ENCODE measurements around the gene SDC1.
"Not testable (repeated sequence)": the region's sequence is repeated elsewhere in the genome, so short reads cannot be mapped to it uniquely, and the experiment has no call there.

The SDC1 gene, protein sequence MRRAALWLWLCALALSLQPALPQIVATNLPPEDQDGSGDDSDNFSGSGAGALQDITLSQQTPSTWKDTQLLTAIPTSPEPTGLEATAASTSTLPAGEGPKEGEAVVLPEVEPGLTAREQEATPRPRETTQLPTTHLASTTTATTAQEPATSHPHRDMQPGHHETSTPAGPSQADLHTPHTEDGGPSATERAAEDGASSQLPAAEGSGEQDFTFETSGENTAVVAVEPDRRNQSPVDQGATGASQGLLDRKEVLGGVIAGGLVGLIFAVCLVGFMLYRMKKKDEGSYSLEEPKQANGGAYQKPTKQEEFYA

DNA sequence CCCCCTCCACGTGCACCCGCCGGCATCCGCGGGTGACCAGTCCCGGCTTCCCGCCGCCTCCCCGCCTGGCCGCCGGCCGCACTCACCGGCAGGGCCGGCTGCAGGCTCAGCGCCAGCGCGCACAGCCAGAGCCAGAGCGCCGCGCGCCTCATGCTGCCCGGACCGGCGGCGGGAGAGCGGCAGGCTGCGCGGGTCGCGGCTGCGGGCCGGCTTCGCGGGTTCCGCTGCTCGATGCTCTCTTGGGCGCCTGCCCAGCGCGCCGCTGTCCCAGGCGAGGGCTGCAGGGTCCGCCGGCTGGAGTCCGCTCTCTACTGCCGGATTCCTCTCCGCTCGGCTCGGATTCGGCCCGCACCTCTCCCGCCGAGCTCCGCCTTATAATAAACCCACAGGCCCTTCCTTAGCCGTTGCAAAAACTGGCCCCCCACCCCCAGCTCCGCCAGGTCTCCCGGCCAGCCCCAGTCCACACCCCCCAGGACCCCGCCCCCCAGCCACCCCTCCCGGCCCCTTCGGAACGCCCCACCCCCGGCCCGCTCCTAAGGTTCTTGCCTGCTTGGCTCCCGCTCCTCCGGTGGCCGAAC is at the start of gene SDC1:
SDC1 (minus strand) TSS at position 415 of the 578 bp plus-strand sequence; CDS start at position 152, 263 bp downstream.
- DNase-seq (ENCODE audit: low read depth in 2 of 2): no peak

DNA sequence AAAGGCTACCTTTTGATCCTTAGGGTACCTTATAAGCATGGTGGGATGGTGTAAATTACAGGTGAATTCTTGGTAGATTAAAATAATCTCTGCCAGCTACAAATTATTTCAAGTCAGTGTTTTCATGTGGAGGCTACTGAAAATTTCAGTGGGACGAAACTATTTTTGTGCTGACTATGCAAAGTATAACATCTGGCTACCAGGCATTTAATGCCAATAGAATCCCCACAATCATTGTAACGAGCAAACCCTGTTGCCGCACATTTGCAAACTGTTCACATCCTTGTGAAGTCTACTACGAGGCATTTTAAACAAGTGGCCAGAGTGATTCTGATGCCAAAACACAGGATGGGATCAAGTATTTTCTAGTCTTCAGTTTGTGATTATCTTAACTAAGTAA is 48.1 kb upstream of the SDC1 start:
- DNase-seq (ENCODE audit: low read depth in 2 of 2): no peak

DNA sequence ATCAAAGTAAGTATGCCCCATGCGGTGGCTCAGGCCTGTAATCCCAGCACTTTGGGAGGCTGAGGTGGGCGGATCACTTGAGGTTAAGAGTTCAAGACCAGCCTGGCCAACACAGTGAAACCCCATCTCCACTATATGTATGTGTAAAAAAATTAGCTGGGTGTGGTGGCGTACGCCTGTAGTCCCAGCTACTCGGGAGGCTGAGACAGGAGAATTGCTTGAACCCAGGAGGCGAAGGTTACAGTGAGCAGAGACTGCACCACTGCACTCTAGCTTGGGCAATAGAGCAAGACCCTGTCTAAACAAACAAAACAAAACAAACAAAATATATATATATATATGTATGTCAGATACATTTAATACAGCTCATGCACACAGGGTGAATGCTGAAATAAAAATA is 43.4 kb upstream of the SDC1 start:
- DNase-seq (ENCODE audit: low read depth in 2 of 2): not testable (repeated sequence)

DNA sequence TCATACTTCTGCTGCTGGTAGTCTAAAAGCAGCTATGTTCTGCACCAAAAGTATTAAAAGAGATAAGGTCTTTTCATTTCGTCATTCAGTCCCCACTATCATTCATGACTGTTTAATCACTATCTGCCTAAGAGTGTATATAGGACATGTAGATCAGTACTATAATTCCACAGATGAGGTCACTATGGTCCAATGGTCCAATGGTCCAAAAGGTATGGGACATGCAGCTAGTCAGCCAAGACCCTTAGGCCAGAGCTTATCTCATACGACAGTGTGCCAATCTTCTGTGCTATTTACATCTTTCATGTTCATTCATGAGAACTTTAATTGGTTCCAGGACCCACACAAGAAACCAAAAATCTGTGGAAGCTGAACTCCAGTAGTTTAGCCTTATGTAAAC is 42.6 kb upstream of the SDC1 start:
- no peak for DNase-seq (ENCODE audit: low read depth in 2 of 2)

DNA sequence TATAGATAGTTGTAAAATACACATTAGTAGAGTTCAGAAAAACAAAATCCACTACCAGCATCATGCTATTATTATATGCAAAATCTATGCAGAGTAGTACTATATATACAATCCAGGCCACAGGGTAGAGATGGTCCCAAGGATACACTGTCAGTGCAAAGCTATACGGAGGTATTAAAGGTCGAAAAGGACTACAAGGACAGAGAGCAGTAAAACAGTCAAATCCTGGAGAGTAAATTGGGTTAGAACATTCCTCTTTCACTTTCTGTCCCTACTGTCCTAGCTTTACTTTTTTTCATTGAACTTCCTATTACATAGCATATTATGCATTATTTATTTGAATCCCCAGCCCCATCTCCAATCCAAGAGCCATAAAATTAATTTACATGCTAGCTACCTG is 39.7 kb upstream of the SDC1 start:
- DNase-seq (ENCODE audit: low read depth in 2 of 2): no peak

DNA sequence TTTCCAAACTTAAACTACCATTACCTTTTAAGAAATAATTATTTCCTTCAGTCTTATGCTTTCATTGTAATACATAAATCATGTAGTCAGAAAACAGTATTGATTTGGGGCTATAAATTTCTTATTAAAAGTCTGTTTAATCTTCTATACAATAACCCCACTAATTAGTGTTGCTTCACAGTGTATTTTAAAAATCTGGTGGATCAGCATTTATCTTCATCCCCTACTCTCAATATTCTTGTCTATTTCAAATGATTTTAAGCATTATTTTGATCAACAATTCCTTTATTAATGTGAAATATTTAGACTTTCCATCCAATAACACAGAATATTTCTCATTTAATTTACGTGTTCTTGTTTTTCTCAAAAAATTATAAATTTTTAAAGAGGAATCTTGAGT is 32.5 kb upstream of the SDC1 start:
- no peak for DNase-seq (ENCODE audit: low read depth in 2 of 2)

DNA sequence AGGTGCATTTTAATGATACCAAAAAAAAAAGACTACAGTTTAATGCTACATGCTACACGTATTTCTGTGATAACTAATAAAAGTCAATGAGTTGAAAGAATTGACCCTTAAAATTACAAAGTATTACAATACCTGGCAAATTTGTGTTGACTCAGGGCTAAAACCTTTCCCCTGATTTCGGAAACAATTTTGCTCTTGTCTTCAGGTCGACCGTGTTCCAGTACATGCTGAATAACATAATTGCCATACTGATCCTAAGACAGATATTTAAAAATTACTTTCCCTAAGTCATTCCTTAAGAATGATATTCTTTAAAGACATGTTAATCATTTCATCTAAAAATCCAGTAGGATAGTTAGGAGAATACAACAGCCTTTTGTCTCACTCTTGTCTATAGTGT is 29.8 kb upstream of the SDC1 start:
- DNase-seq (ENCODE audit: low read depth in 2 of 2): no peak

DNA sequence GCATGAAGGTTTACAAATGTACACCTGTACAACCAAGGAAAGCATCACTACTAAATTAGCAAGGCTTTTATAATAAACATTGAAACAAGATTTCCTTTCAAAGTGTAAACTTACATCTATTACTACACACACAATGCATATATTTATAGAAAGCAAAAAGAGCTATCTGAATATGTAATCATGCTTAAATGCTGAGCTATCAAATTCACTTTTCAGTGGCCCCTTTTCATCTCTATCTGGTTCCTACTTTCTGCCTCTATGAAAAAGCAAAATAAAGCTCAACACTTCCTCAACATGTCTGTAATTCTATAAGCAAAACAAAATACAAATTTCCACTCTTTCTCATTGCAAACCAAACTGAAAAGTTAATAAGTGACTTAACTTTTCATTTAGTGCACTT is 25.5 kb upstream of the SDC1 start:
- DNase-seq (ENCODE audit: low read depth in 2 of 2): no peak

DNA sequence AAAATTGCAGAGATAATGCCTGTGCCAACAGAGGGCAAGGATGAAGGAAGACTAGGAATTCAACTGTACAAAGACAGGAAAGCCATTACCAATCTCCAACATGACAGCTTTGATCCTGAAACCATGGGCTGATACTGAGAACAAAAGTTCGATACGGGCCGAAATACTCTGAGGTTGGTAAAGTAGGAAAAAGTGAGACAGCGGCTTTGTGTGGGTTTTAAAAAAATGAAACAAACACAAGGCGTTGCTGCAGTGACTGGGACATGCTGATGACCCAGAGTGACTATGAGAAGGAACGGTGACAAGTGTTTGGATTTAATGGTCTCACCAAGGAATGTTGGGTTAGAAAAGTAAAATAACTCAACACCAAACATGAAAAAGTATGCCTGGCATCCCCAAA is 24.2 kb upstream of the SDC1 start:
- DNase-seq (ENCODE audit: low read depth in 2 of 2): no peak

DNA sequence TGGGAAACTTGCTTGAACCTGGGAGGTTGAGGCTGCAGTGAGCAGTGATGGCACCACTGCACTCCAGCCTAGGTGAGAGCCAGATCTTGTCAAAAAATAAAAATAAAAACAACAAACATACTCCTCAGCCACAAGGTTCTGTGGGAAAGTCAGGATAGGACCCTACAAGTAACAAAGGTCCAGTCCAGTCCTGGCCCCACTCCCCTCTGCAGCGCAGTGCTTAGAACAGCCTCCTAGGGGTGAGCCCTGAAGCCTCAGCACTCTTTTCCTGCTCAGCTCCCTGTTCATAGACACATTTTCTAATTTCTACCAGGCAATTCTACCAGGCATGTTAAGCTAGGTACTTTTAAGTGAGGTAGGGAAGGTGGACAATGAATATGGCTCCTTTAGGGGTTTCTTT is 22.2 kb upstream of the SDC1 start:
- no peak for DNase-seq (ENCODE audit: low read depth in 2 of 2)

DNA sequence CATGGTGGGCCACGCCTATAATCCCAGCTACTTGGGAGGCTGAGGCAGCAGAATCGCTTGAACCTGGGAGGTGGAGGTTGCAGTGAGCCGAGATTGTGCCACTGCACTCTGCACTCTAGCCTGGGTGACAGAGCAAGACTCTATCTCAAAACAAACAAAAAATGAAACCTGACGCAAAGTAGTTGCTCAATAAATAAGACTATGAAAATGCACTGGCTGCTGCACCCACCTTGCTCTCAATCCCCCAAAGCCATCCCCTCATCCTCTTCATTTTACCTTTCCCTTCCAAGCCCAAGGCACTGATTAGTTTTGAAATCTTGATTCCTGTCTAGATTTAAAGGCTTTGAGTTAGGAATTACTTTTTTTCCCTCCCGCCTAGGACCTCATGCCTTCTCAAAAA is 18.7 kb upstream of the SDC1 start:
- not testable (repeated sequence) for DNase-seq (ENCODE audit: low read depth in 2 of 2)

DNA sequence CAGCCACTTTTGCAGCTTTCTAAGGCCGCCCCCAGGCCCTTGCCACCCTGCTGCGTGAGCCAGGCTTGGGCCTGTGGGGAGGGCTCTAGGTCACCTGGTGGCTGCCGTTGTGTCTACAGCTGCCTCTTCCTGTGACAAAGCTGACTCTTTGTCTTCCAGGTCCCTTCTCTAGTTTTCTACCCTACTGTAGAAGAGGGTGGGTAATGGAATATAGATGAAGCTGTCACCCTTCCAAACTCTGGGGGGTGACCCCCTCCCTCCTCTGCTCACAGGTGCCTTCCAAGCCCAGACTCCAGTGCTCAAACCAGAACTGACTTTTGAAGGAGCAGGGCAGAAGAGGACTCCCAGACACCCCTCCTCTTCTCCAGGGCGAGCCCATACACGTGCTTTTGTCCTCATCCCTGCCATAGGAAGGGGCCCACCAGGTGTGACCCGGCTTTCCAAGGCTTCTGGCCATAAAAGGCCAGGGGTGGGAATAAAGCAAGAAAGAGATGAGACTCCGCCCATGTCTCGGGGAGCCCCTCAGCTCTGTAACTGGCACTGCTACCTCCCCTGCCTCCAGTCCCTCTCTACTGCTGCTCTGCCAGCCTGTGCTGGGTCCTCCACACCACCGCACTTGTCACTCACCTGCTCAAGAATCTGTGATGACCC is 17.9 kb upstream of the SDC1 start:
- no peak for DNase-seq (ENCODE audit: low read depth in 2 of 2)

DNA sequence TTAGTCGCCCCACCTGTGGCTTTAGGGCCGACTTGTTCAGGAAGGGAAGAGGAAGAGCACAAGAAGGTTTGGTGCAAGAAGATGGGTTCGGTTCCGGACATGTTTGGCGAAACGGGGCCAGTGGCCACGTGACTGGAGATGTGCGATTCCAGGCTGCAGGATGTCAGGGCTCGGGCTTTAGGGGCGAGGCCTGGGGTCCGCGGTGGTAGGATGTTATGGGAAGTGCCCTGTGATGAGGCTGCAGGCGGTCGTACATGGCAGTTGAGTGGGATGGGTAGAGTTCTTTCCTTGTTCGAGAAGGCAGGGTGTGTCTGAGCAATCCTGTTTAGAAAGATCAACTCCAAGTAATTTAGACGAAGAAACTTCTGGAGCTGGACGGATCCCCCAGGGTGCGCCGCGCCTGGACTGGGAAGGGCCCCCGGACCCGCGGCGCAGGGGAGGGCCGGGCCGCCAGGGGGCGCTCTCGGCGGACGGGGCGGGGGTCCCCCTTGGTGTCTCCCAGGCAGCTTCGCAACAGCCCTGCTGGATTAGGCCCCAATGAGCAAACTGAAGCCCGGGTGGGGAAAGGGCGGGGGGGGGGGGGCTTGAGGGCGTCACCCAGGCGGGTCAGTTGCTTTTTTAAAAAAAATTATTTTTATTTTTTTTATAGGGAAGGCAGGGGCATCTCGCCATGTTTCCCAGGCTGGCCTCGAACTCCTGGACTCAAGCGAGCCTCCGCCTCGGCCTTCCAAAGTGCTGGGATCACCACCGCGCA is 17.2 kb upstream of the SDC1 start:
- DNase-seq (ENCODE audit: low read depth in 2 of 2): no peak

DNA sequence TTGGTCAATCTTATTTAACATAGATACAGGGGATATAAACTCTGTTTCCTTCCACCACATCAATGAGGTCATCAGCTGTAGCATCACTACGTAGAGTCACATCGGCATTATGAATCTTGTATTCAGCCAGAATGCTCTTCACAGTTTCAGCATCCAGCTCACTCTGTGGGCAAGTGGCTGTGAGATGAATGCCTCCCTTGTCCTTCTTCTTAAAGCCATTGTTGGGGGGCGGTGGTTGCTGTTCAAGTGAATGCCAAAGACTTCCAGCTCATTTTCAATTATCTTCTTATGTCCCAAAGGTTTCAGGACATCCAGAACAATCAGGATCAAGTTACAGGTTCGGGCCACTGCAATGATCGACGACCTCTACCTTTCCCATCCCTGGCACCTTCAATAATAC is 15.4 kb upstream of the SDC1 start:
- DNase-seq (ENCODE audit: low read depth in 2 of 2): not testable (repeated sequence)

DNA sequence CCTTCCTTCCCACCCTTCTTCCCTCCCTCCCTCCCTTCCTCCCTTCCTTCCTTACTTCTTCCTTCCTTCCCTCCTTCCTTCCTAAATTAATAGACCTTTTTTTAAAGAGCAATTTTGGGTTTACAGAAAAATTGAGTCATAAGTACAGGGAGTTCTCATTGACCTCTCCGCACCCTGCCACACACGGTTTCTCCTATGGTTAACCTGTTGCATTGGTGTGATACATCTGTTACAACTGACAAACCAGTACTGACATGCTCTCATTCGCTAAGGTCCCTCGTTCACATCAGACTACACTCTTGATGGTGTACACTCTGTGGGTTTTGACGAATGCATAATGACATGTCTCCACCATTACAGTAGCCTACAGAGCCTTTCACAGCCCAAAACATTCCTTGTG is 11.6 kb upstream of the SDC1 start:
- DNase-seq (ENCODE audit: low read depth in 2 of 2): no peak

DNA sequence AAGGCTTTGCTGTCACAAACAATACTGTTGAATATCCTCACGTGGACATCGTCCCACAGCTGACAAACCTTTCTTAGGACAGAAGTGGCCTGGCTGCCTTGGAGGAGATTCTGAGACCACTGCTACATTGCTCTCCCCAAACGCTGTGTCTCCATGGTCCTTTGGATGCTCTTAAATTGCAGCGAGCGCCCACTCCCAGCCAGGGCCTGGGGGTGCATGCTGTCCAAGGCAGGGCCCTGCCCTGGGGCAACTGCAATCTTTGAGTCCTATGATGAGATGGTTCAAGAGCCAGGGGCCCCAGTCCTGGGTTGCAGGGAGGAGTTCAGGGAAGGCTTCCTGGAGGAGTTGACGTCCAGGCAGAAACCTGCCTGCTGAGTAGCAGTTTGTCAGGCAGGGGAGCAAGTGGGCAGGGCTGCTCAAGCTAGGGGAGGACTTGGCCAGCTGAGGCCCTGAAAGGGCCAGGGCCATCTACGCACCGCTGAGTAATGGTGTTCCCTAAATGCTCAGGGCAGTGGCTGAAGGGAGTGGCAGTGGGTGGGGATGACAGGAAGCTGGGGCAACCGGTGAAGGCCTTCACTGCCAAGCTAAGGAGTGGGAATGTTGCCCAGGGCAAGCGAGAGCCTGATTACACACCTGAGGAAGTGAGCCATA is 10.8 kb upstream of the SDC1 start:
- DNase-seq (ENCODE audit: low read depth in 2 of 2): no peak

DNA sequence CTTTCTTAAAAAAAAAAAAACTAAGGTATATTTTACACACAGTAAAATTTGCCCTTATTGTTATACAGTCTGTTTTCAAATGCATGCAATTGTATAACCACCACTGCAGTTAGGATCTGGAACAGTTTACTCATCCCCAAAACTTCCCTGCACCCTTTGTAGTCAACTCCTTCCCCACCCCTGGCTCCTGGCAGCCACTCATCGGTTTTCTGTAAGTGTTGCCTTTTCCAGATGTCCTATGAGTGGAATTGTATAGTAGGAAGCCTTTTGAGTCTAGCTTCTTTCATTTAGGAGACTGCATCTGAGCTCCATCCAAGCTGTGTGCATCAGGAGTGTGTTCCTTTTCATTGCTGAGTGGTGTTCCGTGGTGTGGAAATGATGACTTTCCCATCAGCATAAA is 9.7 kb upstream of the SDC1 start:
- DNase-seq (ENCODE audit: low read depth in 2 of 2): not testable (repeated sequence)

DNA sequence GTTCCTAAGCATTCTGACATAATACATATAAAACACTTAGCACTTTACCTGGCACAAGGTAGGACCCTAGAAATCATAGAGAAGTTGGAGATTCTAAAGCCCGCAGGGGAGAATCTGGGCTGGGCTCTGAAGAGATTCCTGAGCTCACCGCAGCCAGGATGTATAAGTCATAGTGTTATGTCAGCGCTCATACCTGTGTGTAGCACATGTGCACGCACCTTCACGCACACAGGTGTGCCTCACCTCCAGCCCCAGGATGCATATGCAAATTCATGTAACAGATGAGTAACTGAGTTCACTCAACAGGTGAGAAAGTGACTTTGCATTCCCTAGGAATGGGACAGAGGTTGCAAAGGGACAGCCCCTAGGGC is 7.9 kb upstream of the SDC1 start:
- DNase-seq (ENCODE audit: low read depth in 2 of 2): no peak

DNA sequence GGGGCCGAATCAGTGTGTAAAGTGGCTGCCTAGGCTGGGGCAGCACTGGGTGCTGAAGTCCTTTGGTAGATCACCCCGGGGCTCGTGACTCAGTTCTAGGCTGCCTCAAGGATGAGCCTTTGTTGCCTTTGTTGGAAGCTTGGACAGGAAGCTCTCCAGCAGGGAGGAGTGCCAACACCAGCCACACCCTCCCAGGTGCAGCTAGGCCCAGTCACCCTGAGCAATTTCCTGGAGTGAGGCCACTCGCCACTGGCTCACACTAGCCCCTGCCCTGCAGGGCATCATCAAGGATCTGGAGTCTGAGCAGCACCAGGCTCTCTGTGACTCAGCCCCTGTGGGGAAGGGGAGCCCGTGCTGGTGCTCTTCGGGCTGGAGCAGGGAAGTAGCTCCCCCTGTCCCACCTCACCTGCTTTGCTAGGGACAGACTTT is 6.7 kb upstream of the SDC1 start:
- no peak for DNase-seq (ENCODE audit: low read depth in 2 of 2)

DNA sequence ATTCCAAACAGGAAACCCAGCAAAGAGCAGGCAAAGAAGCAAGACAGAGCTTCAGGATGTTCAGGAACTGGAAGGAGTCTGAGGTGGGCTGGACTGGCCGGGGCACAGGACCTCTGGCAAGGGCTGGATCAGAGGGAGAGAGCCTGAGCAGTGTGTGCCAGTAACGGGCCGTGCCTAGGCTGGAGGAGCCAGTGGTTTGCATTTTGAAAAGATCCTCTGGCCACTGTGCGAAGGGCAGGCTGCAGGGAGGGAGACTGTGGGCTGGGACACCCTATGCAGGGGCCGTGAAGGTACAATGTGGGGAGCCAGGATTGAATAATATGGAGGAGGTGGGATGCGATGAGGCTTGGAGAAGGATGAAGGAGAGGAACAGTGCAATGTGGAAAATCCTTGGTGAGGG is 6.2 kb upstream of the SDC1 start:
- DNase-seq (ENCODE audit: low read depth in 2 of 2): no peak

DNA sequence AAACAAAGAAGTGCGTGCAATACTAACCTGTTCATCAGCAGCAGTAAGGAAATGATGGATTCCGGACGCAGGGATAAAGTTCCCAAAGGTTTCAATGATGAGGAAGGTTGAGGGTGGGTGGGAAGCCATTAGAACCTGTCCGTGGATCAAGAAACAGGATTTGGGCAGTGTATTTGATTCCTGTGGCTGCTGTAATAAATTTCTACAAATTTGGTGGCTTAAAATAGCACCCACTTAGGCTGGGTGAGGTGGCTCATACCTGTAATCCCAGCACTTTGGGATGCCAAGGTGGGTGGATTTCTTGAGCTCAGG is 5.1 kb upstream of the SDC1 start:
- DNase-seq (ENCODE audit: low read depth in 2 of 2): no peak
